ENCODE results near the gene MIER2.

MIER2 gene

DNA sequence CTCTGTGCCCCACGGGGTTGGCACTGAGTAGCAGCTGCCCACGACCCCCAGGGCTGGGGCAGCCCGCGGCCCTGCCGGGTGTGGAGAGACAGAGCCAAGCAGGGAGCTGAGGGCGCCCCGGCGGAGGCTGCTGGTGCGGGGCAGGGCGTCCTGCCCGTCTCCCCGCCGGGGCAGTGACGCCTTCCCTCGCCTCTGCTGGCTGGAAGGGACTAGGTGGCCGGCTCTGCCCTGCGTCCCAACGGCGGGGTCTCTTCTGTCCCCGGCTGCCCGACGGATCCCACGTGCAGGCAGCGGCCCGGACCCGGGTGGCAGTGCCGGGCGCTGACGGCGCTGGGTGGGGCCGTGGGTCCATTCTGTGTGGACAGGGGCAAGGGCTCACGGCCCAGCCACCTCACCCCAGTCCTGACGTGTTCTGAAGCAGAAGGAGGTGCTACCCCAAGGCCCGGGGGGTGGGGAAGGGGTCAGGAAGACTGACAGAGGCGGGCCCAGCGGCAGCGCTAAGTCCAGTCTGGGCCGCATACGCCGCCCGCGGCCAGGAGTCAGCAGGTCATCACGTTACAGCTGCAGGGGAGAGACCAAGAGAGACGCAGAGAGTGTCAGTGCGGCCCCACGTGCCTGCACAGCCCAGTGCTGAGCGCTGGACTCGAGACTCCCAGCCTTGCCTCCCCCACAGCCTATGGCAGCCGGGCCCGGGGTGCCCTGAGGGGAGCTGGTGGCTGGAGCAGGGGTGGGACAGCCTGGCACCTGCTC lies 38.3 kb downstream of the MIER2 start:
- no peaks in the 10 kb centered on the region for H3K4me1 ChIP-seq (ENCODE audit: control insufficient read depth, insufficient read depth, low read length)
- no peaks in the 10 kb centered on the region for H3K27me3 ChIP-seq (ENCODE audit: control insufficient read depth, insufficient read depth, low read length)
- H3K27ac ChIP-seq (ENCODE audit: low read depth, low read length): no peak overlapping the region
- H3K36me3 ChIP-seq (ENCODE audit: control insufficient read depth, insufficient read depth, low read length): peaks cover 2% of the 10 kb centered on the region
- no peak overlapping the region for H3K4me3 ChIP-seq (ENCODE audit: low read length)
- no peak overlapping the region for H3K9ac ChIP-seq (ENCODE audit: low read length)

DNA sequence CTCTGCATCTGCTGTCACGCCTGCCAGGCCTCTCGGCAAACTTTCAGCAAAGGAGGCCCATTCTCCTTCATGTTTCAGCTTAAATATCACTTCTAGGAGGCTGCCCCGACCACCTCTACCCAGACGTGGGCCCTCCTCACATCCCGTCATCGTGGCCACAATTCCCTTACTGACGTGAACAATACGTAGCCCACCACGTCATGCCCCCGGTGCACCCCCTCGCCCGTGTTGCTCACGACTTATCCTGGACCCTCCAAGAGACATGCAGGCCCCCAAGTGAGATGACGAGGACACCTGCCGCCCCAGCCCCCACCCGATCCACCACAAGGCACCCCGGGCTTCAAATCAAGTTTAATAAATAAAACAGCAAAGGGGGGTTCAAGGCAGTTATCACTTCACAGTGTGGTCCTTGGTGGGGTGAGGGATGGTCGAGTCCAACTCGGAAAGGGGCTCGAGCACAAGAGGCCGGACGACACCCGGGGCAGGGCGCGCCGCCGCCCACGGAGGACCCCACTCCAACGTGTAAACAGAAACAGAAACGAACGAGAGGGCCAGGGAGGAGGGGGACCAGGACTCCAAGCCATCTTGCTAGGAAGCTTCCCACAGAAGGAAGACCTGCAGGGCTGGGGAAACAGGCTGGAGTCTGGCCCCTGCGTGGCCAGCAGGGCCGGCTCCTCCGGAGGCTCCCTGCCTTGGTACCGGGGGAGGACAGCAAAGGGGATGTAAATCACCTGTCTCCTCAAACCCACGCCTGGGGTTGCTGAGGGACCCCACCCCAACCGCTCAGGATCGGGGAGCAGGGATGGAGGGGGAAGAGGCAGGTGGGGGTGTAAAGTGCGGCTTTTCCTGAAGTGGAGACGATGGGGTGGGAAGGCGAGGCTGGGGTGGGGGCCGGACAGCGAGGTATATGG lies 39.1 kb downstream of the MIER2 start:
- Histone ChIP-seq H3K9ac (ENCODE audit: low read length) (no peak overlapping the region), H3K4me3 (ENCODE audit: low read length) (no peak overlapping the region), H3K27me3 (ENCODE audit: control insufficient read depth, insufficient read depth, low read length) (no peaks in the 10 kb centered on the region), H3K36me3 (ENCODE audit: control insufficient read depth, insufficient read depth, low read length) (peaks cover 2% of the 10 kb centered on the region), H3K27ac (ENCODE audit: low read depth, low read length) (no peak overlapping the region), H3K4me1 (ENCODE audit: control insufficient read depth, insufficient read depth, low read length) (no peaks in the 10 kb centered on the region)

DNA sequence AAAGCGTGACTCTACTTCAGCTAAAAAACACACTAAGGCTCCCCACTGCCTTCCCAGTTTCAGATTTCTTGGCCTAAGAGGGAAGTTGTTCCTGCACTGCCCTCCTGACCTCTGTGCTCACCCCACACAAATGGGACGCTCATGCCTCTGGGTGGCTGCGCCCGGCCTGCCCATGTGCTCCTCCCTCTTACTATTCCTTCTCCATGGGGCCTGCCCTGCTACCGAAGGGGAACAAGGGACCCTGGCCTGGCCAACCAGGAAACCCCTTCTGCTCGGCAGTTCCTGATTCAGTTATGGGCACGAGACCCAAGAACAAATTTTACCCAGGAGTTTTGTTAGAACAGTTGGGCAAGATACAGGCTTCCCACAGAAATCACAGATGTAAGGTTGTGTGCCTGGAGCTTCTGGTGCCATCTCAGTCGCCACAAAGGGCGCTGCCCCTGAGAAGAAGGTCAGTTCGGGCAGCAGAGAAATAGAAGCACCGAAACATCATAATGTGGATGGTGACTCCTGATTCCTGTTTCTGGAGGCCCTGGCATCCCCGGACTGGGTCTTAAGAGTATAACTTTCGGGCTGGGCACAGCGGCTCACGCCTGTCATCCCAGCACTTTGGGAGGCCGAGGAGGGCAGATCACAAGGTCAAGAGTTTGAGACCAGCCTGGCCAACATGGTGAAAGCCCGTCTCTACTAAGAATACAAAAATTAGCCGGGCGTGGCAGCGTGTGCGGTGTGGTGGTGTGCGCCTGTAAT lies 47.9 kb downstream of the MIER2 start:
- Histone ChIP-seq H3K27ac (ENCODE audit: low read depth, low read length) (no peak overlapping the region), H3K27me3 (ENCODE audit: control insufficient read depth, insufficient read depth, low read length) (peaks cover 27% of the 10 kb centered on the region), H3K9ac (ENCODE audit: low read length) (no peak overlapping the region), H3K36me3 (ENCODE audit: control insufficient read depth, insufficient read depth, low read length) (no peaks in the 10 kb centered on the region), H3K4me1 (ENCODE audit: control insufficient read depth, insufficient read depth, low read length) (peaks cover 6% of the 10 kb centered on the region), H3K4me3 (ENCODE audit: low read length) (no peak overlapping the region)

DNA sequence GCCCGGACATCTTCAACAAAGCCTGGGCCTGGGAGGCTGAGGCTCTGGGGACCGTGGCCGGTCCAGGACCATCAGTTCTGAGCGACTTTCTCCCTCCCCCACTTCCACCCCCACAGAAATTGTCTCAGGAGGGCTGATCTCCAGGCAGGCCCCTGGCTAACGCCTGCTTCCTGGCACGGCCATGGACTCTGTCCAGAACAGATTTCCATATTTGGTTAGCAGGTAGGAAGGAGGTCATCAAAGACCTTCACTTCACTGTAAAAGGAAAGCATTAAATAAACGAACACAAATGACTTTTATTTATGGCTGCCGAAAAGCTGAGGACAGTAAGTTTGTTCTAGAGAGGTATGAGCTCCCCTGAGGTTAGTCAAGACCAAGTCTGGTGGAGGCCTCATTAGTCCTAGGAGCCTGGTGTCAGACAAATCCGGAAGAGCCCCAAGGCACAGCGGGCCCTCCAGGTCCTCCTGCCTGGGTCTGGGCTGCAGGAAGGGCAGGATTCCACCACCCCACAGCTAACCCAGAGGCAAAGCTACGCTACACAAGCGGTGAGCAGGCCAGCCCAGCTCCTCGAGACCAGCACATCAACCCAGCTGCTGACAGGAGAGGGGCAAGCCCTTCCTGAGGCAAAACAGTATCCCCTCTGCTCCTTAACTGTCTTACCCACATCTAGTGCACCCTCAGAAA lies 48.8 kb downstream of the MIER2 start:
- peaks cover 27% of the 10 kb centered on the region for H3K27me3 ChIP-seq (ENCODE audit: control insufficient read depth, insufficient read depth, low read length)
- H3K36me3 ChIP-seq (ENCODE audit: control insufficient read depth, insufficient read depth, low read length): no peaks in the 10 kb centered on the region
- no peak overlapping the region for H3K27ac ChIP-seq (ENCODE audit: low read depth, low read length)
- no peak overlapping the region for H3K4me3 ChIP-seq (ENCODE audit: low read length)
- H3K9ac ChIP-seq (ENCODE audit: low read length): no peak overlapping the region
- peaks cover 6% of the 10 kb centered on the region for H3K4me1 ChIP-seq (ENCODE audit: control insufficient read depth, insufficient read depth, low read length)

DNA sequence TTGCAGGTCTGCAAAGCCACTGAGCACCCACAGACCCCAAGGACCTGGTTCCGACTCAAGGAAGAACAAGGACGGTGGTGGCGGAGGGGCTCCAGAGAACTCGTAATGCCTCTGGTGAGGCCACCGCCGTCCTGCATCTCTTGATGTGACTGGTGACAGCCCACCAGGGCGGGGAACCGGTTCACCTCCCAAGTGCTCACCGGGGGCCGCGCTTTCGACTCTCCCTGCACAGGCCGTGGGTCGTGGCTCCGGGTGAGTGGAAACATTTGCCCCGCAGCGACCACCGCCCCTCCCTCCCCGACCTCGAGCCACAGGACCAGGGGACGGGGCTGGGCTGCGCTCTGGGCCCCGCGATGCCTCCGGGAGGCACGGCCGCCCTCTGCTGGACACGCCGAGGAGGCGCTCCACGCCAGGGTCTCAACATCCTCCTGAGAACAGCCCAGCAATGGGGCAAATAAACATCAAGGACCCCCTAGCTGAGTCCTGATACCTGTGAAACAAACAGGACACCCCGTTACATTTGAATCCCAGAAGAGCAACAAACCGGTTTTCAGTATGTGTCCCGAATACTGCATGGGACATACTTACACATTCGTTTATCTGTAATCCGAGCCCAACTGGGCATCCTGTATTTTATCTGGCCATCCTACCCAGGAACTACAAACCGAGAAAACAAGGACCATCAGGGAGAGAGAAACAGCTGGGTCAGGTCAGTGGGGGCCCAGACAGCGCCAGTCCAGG lies 49.5 kb downstream of the MIER2 start:
- peaks cover 27% of the 10 kb centered on the region for H3K27me3 ChIP-seq (ENCODE audit: control insufficient read depth, insufficient read depth, low read length)
- no peak overlapping the region for H3K9ac ChIP-seq (ENCODE audit: low read length)
- peaks cover 6% of the 10 kb centered on the region for H3K4me1 ChIP-seq (ENCODE audit: control insufficient read depth, insufficient read depth, low read length)
- H3K36me3 ChIP-seq (ENCODE audit: control insufficient read depth, insufficient read depth, low read length): no peaks in the 10 kb centered on the region
- no peak overlapping the region for H3K4me3 ChIP-seq (ENCODE audit: low read length)
- H3K27ac ChIP-seq (ENCODE audit: low read depth, low read length): no peak overlapping the region

DNA sequence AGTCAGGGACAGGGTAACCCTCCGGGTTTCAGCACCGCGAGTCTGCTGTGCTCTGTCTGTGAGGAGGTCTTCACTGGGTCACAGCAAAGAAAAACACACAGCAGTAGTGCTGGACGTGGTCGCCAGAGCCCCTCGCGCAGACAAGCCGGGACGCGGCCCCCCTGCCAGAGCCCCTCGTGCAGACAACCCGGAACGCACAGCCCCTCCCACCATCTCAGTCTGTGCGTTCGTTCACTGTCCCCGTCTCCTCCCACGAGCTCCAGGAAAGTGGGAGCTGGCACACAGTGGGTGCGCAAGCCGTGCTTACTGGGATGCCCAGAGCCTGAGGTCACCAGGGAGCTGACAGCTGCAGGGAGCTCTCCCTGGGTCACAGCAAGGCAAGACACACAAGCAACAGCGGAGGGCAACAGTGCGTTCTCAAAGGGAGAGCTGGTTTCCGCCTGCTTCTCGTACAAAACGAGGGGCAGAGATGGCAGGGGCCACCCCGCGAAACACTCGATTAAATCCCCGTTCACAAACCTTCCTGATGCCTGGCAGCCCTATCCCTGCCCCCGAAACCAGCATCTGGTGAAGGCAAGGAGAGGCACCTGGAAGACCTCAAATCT lies 50.2 kb downstream of the MIER2 start:
- no peak overlapping the region for H3K4me3 ChIP-seq (ENCODE audit: low read length)
- H3K9ac ChIP-seq (ENCODE audit: low read length): no peak overlapping the region
- peaks cover 27% of the 10 kb centered on the region for H3K27me3 ChIP-seq (ENCODE audit: control insufficient read depth, insufficient read depth, low read length)
- no peak overlapping the region for H3K27ac ChIP-seq (ENCODE audit: low read depth, low read length)
- H3K36me3 ChIP-seq (ENCODE audit: control insufficient read depth, insufficient read depth, low read length): no peaks in the 10 kb centered on the region
- peaks cover 6% of the 10 kb centered on the region for H3K4me1 ChIP-seq (ENCODE audit: control insufficient read depth, insufficient read depth, low read length)

DNA sequence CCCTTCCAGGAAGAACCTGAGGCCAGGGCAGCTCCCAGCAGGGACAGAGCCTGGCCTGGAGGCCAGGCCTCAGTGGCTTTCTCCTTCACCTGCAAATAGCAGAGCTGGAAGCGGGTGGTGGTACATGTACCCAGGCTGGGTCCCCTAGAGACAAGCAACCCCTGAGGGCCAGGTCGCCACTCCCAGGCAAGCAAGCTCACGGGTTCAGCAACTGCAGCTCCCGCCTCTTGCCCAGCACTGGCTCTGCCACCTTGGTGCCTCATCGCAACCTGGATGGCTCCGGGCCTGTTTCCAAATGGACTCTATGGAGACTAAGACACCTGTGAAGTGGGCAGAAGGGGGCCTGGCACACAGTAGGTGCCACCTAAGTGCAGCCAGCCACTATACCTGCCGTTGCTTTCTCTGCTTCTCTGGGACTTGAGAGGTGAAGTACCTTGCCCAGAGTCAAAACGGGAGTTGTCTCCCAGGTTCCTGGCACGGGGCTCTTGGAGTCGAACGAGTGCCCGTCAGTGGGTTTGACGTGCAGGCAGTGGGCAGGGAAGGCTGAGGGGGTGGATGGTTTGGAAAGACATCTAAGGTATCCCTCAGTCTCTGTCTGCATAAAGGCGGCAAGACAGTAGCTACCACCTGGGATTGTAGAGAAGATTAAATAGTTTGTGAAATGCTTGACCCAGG lies 51.0 kb downstream of the MIER2 start:
- Histone ChIP-seq H3K27me3 (ENCODE audit: control insufficient read depth, insufficient read depth, low read length) (peaks cover 27% of the 10 kb centered on the region), H3K36me3 (ENCODE audit: control insufficient read depth, insufficient read depth, low read length) (no peaks in the 10 kb centered on the region), H3K27ac (ENCODE audit: low read depth, low read length) (no peak overlapping the region)

DNA sequence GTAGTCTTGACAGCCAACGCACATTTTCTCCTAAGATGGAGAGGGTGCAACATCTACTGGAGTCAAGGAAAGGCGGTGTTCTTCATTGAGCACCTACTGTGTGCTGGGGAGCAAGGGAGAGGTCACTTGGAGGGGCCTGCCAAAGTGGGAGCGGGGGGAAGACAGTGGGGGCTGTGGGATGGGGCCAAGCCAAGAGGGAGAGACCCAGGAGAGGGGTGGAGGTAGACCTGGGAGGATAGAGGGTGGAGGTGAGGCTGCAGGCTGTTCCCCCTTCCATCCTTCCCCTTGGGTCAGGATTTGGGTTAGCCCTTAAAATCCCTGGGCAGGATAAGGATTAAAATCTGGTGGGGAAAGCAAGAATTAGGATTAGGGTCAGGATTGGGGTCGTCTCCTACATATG lies 51.6 kb downstream of the MIER2 start:
- H3K4me1 ChIP-seq (ENCODE audit: control insufficient read depth, insufficient read depth, low read length): peaks cover 6% of the 10 kb centered on the region
- no peaks in the 10 kb centered on the region for H3K36me3 ChIP-seq (ENCODE audit: control insufficient read depth, insufficient read depth, low read length)
- H3K27ac ChIP-seq (ENCODE audit: low read depth, low read length): no peak overlapping the region
- H3K4me3 ChIP-seq (ENCODE audit: low read length): no peak overlapping the region
- no peak overlapping the region for H3K9ac ChIP-seq (ENCODE audit: low read length)
- peaks cover 27% of the 10 kb centered on the region for H3K27me3 ChIP-seq (ENCODE audit: control insufficient read depth, insufficient read depth, low read length)

More for the DNA sequence above, 51.0 kb downstream of the MIER2 start:
- no peak overlapping the region for H3K9ac ChIP-seq (ENCODE audit: low read length)
- H3K4me3 ChIP-seq (ENCODE audit: low read length): no peak overlapping the region
- H3K4me1 ChIP-seq (ENCODE audit: control insufficient read depth, insufficient read depth, low read length): peaks cover 6% of the 10 kb centered on the region

DNA sequence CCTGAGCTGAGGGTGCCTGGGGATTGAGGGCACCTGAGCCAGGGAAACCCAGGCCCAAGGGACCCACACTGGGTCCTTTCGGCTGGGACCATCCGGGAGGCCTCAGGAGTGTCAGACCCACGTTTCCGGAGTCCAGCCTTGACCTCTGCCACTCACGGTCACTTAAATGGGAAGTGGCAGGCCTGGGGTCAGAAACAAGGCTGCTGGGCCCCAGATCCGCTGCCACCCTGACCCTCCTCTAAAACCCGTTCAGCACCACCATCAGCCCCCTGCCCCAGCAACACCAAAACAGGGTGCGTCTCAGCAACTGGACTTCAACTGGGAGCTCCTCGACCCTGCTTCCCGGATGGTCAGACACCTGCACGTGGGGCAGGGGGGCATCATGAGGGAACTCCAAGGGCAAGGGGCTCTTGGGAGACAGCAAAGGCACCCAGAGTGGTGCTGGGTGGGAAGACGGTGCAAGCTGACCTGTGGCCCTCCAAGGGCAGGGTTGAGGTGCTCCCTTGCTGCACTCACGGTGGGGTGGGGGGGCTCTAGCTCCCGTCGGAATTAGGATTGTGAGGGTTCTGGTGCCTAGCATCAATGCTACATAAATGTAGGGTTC lies 52.2 kb downstream of the MIER2 start:
- H3K4me1 ChIP-seq (ENCODE audit: control insufficient read depth, insufficient read depth, low read length): peaks cover 6% of the 10 kb centered on the region
- no peak overlapping the region for H3K27ac ChIP-seq (ENCODE audit: low read depth, low read length)
- peaks cover 27% of the 10 kb centered on the region for H3K27me3 ChIP-seq (ENCODE audit: control insufficient read depth, insufficient read depth, low read length)
- H3K4me3 ChIP-seq (ENCODE audit: low read length): peak overlapping the region; percentile 19
- H3K9ac ChIP-seq (ENCODE audit: low read length): no peak overlapping the region
- H3K36me3 ChIP-seq (ENCODE audit: control insufficient read depth, insufficient read depth, low read length): no peaks in the 10 kb centered on the region

DNA sequence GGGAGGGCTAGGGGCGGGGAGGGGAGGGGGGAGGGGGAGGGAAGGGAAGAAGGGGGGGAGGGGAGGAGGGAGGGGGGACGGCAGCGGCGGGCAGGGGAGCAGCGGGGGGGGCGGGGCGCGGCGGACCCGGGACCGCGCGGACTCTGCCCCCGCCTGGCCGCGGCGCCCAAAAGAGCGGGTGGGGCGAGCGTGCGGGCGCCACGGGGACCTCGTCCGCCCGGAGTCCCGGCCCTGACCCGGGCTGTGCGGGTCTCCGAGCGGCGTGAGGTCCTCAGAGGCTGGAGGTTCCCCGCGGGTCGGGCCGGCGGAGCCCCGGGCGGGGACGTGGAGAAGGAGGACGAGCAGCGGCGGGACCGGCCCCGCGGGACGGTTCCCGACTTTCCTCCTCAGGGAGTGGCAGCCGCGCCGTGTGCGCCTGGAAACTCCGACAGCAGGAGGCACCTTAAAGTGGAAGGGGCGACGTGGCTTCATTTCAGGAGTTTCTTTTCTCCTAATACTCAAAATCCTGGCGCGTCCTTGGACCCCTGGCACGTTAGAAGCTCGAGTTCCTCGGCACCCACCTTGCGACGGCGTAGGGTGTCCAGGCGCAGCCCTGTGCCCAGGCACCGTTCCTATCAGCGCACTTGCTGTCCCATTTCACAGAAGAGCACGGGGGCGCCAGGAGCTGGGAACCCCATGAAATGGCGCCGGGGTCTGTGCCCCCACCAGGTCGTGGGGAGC lies 52.9 kb downstream of the MIER2 start:
- Histone ChIP-seq H3K9ac (ENCODE audit: low read length) (no peak overlapping the region), H3K27me3 (ENCODE audit: control insufficient read depth, insufficient read depth, low read length) (peaks cover 27% of the 10 kb centered on the region), H3K4me1 (ENCODE audit: control insufficient read depth, insufficient read depth, low read length) (peaks cover 6% of the 10 kb centered on the region), H3K36me3 (ENCODE audit: control insufficient read depth, insufficient read depth, low read length) (no peaks in the 10 kb centered on the region), H3K27ac (ENCODE audit: low read depth, low read length) (no peak overlapping the region), H3K4me3 (ENCODE audit: low read length) (peak overlapping the region; percentile 19)
